K562 (cell line): ENCODE measurements around the gene MFAP3. TPM values are rescaled to one million over a fixed set of nuclear protein-coding genes. Genes with fewer than 3 reads are reported as not detected.

ENCODE experiments used
- ATAC-seq: fragments of 200-7000 bp; cut with Tn5 transposase; 3 replicates; pipeline ENCODE4 v1.9.1; 2020; ENCODE audit warnings: moderate library complexity
- BruUV-seq: library from RNA; stranded (reverse); fragments of 400-500 nt; replicated peaks from 2 replicates; lab custom pipeline; 2021; lab: Mats Ljungman, UMichigan
- CTCF ChIA-PET: fragments of 300-600 bp; formaldehyde crosslinking; extraction: SDS; loops from one replicate; lab custom pipeline; 2021; ENCODE audit warnings: low intra/inter-chr PET ratio; lab: Yijun Ruan, JAX
- POLR2A ChIA-PET: fragments of 300-600, 350-650 bp; sonication (Branson Sonifier 250); formaldehyde crosslinking; extraction: SDS; loops from one replicate; lab custom pipeline; 2021; ENCODE audit warnings: antibody characterized with exemption, inconsistent platforms; lab: Yijun Ruan, JAX
- DNase-seq, 4 experiments: peaks; one replicate each; pipeline versions ENCODE4 v3.0.0 to v3.0.0-alpha.2; 2011 to 2018; ENCODE audit warnings: low spot score in 3 of 4, mixed read lengths in 3 of 4; ENCODE audit errors: extremely low read depth in 1 of 4
- FAIRE-seq: peaks from 2 replicates; lab custom pipeline; 2011; peaks lifted over from hg19 to GRCh38; lab: Jason Lieb, UNC
- H2AFZ ChIP-seq: 2 replicates; pipeline ENCODE4 v1.6.0; 2011; ENCODE audit warnings: low read depth, low read length, control low read depth, inconsistent platforms
- H3K27ac ChIP-seq: fragments of 200-600 bp; 3 replicates; pipeline ENCODE4 v1.8.0; 2011; ENCODE audit warnings: low read depth, mild to moderate bottlenecking, control low read depth, inconsistent platforms, low read length, moderate library complexity, mixed read lengths; ENCODE audit errors: extremely low read depth
- H3K27me3 ChIP-seq, 2 experiments: fragments of 300-600 bp in 1 of 2; 2 replicates in 1 of 2; 3 replicates in 1 of 2; pipeline versions ENCODE4 v1.6.0 to v1.8.0; 2011; ENCODE audit warnings: inconsistent platforms in 2 of 2, low read length in 2 of 2, mild to moderate bottlenecking in 1 of 2, mixed read lengths in 1 of 2, moderate library complexity in 1 of 2; ENCODE audit not compliant: control insufficient read depth in 2 of 2, insufficient read depth in 2 of 2
- H3K36me3 ChIP-seq: fragments of 300-600 bp; 3 replicates; pipeline ENCODE4 v1.8.0; 2011; ENCODE audit warnings: mild to moderate bottlenecking, low read length, inconsistent platforms; ENCODE audit not compliant: control insufficient read depth, insufficient read depth
- H3K4me1 ChIP-seq, 2 experiments: fragments of 200-600 bp in 1 of 2; replicated peaks in 1 of 2; 2 replicates in 1 of 2; 3 replicates in 1 of 2; pipeline versions ENCODE4 v1.5.1 to v1.8.0; 2011; ENCODE audit warnings: inconsistent platforms in 2 of 2, low read length in 2 of 2, mild to moderate bottlenecking in 1 of 2, mixed read lengths in 1 of 2, moderate library complexity in 1 of 2; ENCODE audit not compliant: control insufficient read depth in 2 of 2, insufficient read depth in 2 of 2
- H3K4me2 ChIP-seq: 2 replicates; pipeline ENCODE4 v1.6.1; 2011; ENCODE audit warnings: low read length, control low read depth, inconsistent platforms, mixed read lengths; ENCODE audit not compliant: insufficient read depth
- H3K4me3 ChIP-seq: fragments of 200-600 bp; sonication (generic), shearing (Covaris generic); 2 replicates; pipeline ENCODE4 v1.5.1; 2016; ENCODE audit warnings: control low read depth, inconsistent platforms
- H3K79me2 ChIP-seq: fragments of 200-600 bp; 3 replicates; pipeline ENCODE4 v1.8.0; 2011; ENCODE audit warnings: low read length, inconsistent platforms; ENCODE audit not compliant: control insufficient read depth, insufficient read depth
- H3K9ac ChIP-seq, 2 experiments: 2 replicates each; pipeline versions ENCODE4 v1.6.0 to v1.6.1; 2011; ENCODE audit warnings: low read depth in 2 of 2, low read length in 2 of 2, control low read depth in 1 of 2, inconsistent platforms in 1 of 2, mild to moderate bottlenecking in 1 of 2, mixed read lengths in 1 of 2; ENCODE audit not compliant: insufficient read depth in 1 of 2
- H3K9me1 ChIP-seq: one replicate; pipeline ENCODE4 v1.6.0; 2011; ENCODE audit warnings: inconsistent platforms, mild to moderate bottlenecking, low read length, moderate library complexity; ENCODE audit not compliant: control insufficient read depth, insufficient read depth
- H3K9me3 ChIP-seq: replicated peaks from 2 replicates; pipeline ENCODE4 v1.5.1; 2011; ENCODE audit warnings: low read depth, low read length, inconsistent platforms; ENCODE audit not compliant: control insufficient read depth, insufficient read depth
- H4K20me1 ChIP-seq: replicated peaks from 2 replicates; pipeline ENCODE4 v1.6.1; 2011; ENCODE audit warnings: low read length, inconsistent platforms, mixed read lengths; ENCODE audit not compliant: control insufficient read depth, insufficient read depth
- SAFB2 ChIP-seq: fragments of 200-400 bp; formaldehyde crosslinking; IDR thresholded peaks from 2 replicates; pipeline ENCODE4 v1.6.1; 2018; ENCODE audit warnings: borderline replicate concordance, low read length, low read depth, moderate library complexity; ENCODE audit not compliant: severe bottlenecking
- ZNF263 ChIP-seq: sonication (generic); formaldehyde crosslinking; IDR thresholded peaks from 2 replicates; pipeline ENCODE4 v1.8.0; 2022; ENCODE audit warnings: mild to moderate bottlenecking, missing genetic modification reagents, borderline replicate concordance
- ZNF316 ChIP-seq: fragments of 450-650 bp; IDR thresholded peaks from 2 replicates; pipeline ENCODE4 v1.6.1; 2016
- WGBS: fragments of 100-300 bp; shearing (Covaris generic); methylation state at CpG from one replicate; pipeline ENCODE4 v1.1.6; 2016; ENCODE audit warnings: low coverage, mixed read lengths; ENCODE audit not compliant: insufficient coverage; ENCODE audit errors: missing lambda C conversion rate; 5-methylcytosine and 5-hydroxymethylcytosine counted together
- in situ Hi-C: fragments of 300-500 bp; cut with MboI; formaldehyde crosslinking; loops from 4 replicates; pipeline ENCODE4 v1.15.0; 2018; ENCODE audit warnings: inconsistent platforms, mixed read lengths
- intact Hi-C: fragments of 100-400 bp; cut with micrococcal nuclease; formaldehyde crosslinking; loops from 2 replicates; pipeline ENCODE4 v1.14.2; 2022
- polyA plus RNA-seq, 8 experiments: library from polyadenylated mRNA; depleted of rRNA in 4 of 8; stranded (reverse) in 5 of 8; unstranded in 3 of 8; fragments of >200 nt; fragmentation: Nextera tagmentation in 2 of 8; fragmentation: Illumina TruSeq in 1 of 8; extraction: Ambion mirVana in 2 of 8; extraction: Trizol in 1 of 8; gene quantifications; 2 replicates each; pipeline versions ENCODE4 v1.2.1 to v1.2.3, GENCODE V29; 2011 to 2014; ENCODE audit warnings: inconsistent platforms in 1 of 8, missing spikeins in 1 of 8
- total RNA-seq, 7 experiments: library from RNA; depleted of rRNA in 6 of 7; stranded (reverse); fragments of >200 nt in 6 of 7; fragmentation: Illumina TruSeq in 2 of 7; extraction: Trizol in 2 of 7; gene quantifications; 2 replicates each; pipeline versions ENCODE4 v1.2.1 to v1.2.3, GENCODE V29; 2011 to 2021; ENCODE audit warnings: low replicate concordance in 1 of 7
- TF ChIP-seq, protein P1 (sequence below): fragments of 250-450 bp; sonication (Bioruptor Pico); IDR thresholded peaks from 2 replicates; pipeline ENCODE4 v1.5.0; 2022; ENCODE audit warnings: mild to moderate bottlenecking
- TF ChIP-seq, protein P2 (sequence below): fragments of 450-650 bp; formaldehyde crosslinking; IDR thresholded peaks from 2 replicates; pipeline ENCODE4 v1.4.0; 2020; ENCODE audit warnings: mild to moderate bottlenecking, moderate library complexity

The MFAP3 gene
- total and polyA plus RNA-seq, 9 of the 15 experiments (the other 6 are each of a cell fraction or from before 2014, with no cell fraction given) = 9.5 to 39.1 (median 20.7) TPM

DNA sequence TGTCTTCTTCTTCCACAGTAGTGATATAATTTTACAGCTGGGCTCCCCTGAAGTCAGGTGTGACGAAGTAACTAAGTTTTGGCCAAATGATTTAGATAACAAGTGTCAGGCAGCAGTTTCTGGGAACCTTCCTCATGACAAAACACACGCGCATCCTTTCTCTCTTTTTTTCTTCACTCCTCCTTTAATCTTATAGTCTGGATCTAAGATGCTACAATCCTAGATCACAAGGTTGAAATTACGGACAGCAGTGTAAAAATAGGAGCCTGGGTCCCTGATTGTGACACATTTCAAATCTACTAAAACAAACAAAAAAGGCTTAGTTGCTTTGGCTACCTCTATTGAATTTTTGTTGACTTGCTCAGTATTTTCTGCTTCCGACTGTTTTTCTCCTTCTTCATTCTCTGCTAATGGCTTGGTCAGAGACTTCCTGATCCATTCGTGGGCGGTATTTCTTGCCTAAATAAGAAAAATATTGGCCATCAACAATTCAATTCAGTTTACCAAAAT is 36.2 kb upstream of the MFAP3 start:
- no peak for FAIRE-seq

DNA sequence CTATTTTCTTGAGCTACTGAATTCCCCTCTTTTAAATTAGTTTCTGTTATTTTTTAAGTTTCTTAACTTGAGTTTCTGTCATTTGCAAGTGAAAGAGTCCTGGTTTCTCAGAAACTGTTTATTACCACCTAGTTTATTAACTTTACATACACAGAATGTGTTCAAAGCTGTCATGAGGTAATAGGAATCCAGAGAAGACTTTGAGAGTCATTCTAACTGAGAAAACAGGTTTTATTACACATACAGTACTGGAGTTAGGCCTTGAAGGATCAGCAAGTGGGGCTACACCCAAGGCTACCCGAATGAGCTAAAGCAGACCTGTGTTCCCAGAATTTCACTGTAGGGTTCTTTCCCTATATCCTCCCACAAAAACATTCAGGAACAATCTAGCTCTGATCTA is 33.1 kb upstream of the MFAP3 start:
- Histone ChIP-seq H4K20me1 (no peaks in the 10 kb centered on the region), H3K9me3 (no peaks in the 10 kb centered on the region), H3K27ac (no peak overlapping the region), H3K9me1 (no peaks in the 10 kb centered on the region), H3K79me2 (no peaks in the 10 kb centered on the region), H3K4me1 (no peaks in the 10 kb centered on the region), H3K36me3 (peaks cover 3% of the 10 kb centered on the region; the same call in 2 of the 3 replicates), H3K4me2 (no peak overlapping the region), H3K4me3 (no peak overlapping the region), H3K27me3 (no peaks in the 10 kb centered on the region), H2AFZ (no peak overlapping the region), H3K9ac (no peak overlapping the region)
- BruUV-seq = no TSS peak
- WGBS = 44% methylated on average over 1 of the region's 1 CpG
- FAIRE-seq (no peak), DNase-seq (no peak), ATAC-seq (no peak)
- in situ Hi-C loops = no loop called here
- ChIA-PET POLR2A (interaction anchor here (0.7 kb wide), 1 partner anchor 371 kb away, joined by 3 read pairs; no protein-coding TSS in a partner anchor), CTCF (no interaction called here)
- intact Hi-C loops = no loop called here
- TF ChIP-seq, protein P1, sequence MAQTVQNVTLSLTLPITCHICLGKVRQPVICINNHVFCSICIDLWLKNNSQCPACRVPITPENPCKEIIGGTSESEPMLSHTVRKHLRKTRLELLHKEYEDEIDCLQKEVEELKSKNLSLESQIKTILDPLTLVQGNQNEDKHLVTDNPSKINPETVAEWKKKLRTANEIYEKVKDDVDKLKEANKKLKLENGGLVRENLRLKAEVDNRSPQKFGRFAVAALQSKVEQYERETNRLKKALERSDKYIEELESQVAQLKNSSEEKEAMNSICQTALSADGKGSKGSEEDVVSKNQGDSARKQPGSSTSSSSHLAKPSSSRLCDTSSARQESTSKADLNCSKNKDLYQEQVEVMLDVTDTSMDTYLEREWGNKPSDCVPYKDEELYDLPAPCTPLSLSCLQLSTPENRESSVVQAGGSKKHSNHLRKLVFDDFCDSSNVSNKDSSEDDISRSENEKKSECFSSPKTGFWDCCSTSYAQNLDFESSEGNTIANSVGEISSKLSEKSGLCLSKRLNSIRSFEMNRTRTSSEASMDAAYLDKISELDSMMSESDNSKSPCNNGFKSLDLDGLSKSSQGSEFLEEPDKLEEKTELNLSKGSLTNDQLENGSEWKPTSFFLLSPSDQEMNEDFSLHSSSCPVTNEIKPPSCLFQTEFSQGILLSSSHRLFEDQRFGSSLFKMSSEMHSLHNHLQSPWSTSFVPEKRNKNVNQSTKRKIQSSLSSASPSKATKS (CRISPR knock-in tag) = no peak
- no peak for TF ChIP-seq ZNF263
- TF ChIP-seq, protein P2, sequence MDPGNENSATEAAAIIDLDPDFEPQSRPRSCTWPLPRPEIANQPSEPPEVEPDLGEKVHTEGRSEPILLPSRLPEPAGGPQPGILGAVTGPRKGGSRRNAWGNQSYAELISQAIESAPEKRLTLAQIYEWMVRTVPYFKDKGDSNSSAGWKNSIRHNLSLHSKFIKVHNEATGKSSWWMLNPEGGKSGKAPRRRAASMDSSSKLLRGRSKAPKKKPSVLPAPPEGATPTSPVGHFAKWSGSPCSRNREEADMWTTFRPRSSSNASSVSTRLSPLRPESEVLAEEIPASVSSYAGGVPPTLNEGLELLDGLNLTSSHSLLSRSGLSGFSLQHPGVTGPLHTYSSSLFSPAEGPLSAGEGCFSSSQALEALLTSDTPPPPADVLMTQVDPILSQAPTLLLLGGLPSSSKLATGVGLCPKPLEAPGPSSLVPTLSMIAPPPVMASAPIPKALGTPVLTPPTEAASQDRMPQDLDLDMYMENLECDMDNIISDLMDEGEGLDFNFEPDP (CRISPR knock-in tag) = no peak
- no peak for TF ChIP-seq SAFB2

More for the DNA sequence above, 36.2 kb upstream of the MFAP3 start:
- no peaks in the 10 kb centered on the region for H3K9me3 ChIP-seq
- no peak overlapping the region for H2AFZ ChIP-seq
- in situ Hi-C loops = no loop called here
- H3K36me3 ChIP-seq = peaks cover 3% of the 10 kb centered on the region; the same call in 2 of the 3 replicates
- CTCF ChIA-PET = no interaction called here
- TF ChIP-seq ZNF316 = no peak
- TF ChIP-seq, all 486 proteins: peak for 0
- H3K4me1 ChIP-seq = no peaks in the 10 kb centered on the region
- H3K4me3 ChIP-seq = no peak overlapping the region
- H3K79me2 ChIP-seq = no peaks in the 10 kb centered on the region
- DNase-seq = no peak
- no peaks in the 10 kb centered on the region for H4K20me1 ChIP-seq
- H3K27ac ChIP-seq = no peak overlapping the region
- no peaks in the 10 kb centered on the region for H3K27me3 ChIP-seq
- no peak overlapping the region for H3K4me2 ChIP-seq
- BruUV-seq = no TSS peak
- no peaks in the 10 kb centered on the region for H3K9me1 ChIP-seq
- POLR2A ChIA-PET = interaction anchor here (0.6 kb wide), 1 partner anchor 74 kb away, joined by 3 read pairs; no protein-coding TSS in a partner anchor
- 75% methylated on average over 7 of the region's 7 CpGs for WGBS
- ATAC-seq = no peak
- intact Hi-C loops = no loop called here
- no peak overlapping the region for H3K9ac ChIP-seq
